Activated T-helper 2 cell treated with anti-CD3 and anti-CD28 coated beads, Interferon-gamma antibody, Interleukin-2, Interleukin-4, amounts not matched to agents 10 μg/mL and 5 μg/mL and 100 μg/mL, durations not matched to agents 14 hours and 24 hours and 36 hours (primary cell): ENCODE measurements around the gene SLIT3. TPM values are rescaled to one million over a fixed set of nuclear protein-coding genes. Genes with fewer than 3 reads are reported as not detected.
"Not testable (repeated sequence)": the region's sequence is repeated elsewhere in the genome, so short reads cannot be mapped to it uniquely, and the experiment has no call there.

Experiments used
- DNase-seq: peaks from one replicate; pipeline ENCODE4 v3.0.0; 2021; ENCODE audit warnings: low spot score
- H3K27ac Mint-ChIP-seq: one replicate; pipeline ENCODE4 v1.8.0; 2021; ENCODE audit warnings: mixed read lengths
- H3K27me3 Mint-ChIP-seq: one replicate; pipeline ENCODE4 v1.8.0; 2021; ENCODE audit warnings: low read depth, mixed read lengths
- H3K36me3 Mint-ChIP-seq: one replicate; pipeline ENCODE4 v1.8.0; 2021; ENCODE audit warnings: low read depth, mixed read lengths
- H3K4me1 Mint-ChIP-seq: one replicate; pipeline ENCODE4 v1.8.0; 2021; ENCODE audit warnings: low read depth, mixed read lengths
- H3K4me3 Mint-ChIP-seq: one replicate; pipeline ENCODE4 v1.8.0; 2021; ENCODE audit warnings: low read depth, mild to moderate bottlenecking, moderate library complexity, mixed read lengths
- H3K9me3 Mint-ChIP-seq: one replicate; pipeline ENCODE4 v1.8.0; 2021; ENCODE audit warnings: mixed read lengths
- intact Hi-C: fragments of 100-400 bp; cut with micrococcal nuclease; formaldehyde crosslinking; loops from one replicate; pipeline ENCODE4 v1.15.1; 2023
- total RNA-seq: library from RNA; stranded (reverse); gene quantifications from 2 replicates; pipeline ENCODE4 v1.2.3, GENCODE V29; 2022

Gene SLIT3
- total RNA-seq, 1 donor from 2014 or later, result 9.5 TPM

DNA sequence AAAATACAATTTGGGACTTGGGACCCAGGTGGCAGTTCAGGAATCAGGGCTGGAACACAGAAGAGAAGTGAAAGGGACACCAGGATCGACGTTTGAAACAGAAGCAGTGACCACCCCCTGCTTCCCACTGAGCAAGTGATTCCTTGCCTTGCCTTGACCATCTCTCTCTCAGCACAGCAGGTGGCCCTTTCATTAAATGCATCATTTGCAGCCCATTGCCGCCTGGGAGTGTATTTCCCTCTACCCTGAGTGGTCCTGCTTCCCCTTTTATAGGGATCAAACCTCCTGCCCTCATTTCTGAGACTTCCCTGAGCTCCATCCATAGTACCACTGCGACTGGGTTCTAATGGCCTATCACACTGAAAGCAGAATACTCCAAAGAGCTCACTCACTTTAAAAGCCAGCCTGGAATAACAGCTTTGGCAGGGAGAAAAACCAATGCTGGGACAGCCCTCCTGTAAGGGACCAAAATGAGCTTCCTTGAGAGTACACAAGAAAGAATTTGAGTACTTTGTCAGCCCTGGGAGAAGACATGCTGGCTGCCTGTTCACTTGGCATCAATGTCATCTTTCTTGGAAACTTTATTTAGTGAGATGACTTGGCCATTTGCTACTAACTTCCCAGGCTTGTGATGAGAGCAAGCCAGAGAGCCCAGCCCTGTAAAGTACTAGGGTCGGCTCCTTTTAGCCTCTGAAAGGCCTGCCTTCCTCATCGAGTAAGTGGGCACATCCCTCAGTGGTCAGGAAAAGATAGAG, 149.7 kb downstream of the SLIT3 start:
- Mint-ChIP-seq H3K36me3 (no peaks in the 10 kb centered on the region), H3K4me1 (no peaks in the 10 kb centered on the region), H3K9me3 (no peaks in the 10 kb centered on the region), H3K27me3 (no peaks in the 10 kb centered on the region), H3K4me3 (no peak overlapping the region), H3K27ac (no peak overlapping the region)
- no peak for DNase-seq
- intact Hi-C loops, result no loop called here

DNA sequence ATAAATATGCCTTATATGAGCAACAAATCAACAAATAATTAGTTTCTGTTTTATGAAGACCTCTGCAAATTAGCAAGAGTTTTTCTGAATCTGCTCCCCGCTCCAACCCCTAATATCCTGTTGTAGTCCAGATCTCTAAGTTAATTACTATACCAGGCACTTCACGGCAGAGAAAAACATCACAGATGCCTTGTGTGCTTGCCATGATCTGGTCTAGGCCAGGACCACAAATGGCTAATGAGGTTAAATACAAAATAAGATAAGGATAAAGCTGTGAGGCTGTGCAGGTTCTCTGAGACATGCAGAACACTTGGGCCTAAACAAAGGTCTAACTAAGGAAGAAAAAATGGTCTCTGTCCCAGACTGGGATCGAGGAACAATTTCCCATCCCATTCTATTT, 150.8 kb downstream of the SLIT3 start:
- no peaks in the 10 kb centered on the region for H3K4me1 Mint-ChIP-seq
- H3K27me3 Mint-ChIP-seq, result no peaks in the 10 kb centered on the region
- no peak for DNase-seq
- no peaks in the 10 kb centered on the region for H3K9me3 Mint-ChIP-seq
- H3K27ac Mint-ChIP-seq, result no peak overlapping the region
- intact Hi-C loops, result no loop called here
- H3K4me3 Mint-ChIP-seq, result no peak overlapping the region
- H3K36me3 Mint-ChIP-seq, result no peaks in the 10 kb centered on the region

DNA sequence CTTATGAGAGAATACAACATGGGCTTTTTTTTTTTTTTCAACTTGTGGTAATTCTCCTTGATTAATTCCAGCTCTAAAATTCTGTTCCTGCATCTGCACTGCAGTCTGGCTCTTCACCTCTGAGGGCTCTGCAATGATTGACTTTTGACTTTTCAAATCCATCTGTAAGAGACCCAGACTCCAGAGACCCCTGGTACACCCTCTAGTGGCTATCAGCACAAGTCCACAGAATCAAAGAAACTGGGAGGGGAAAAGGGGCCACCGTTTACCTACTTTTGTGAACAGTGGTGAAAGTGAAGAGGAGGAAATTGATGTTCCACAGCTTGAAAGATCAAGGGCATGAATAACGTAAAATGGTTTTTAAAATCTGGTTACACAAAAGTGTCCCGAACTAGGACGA, 151.6 kb downstream of the SLIT3 start:
- Mint-ChIP-seq H3K27me3 (no peaks in the 10 kb centered on the region), H3K4me3 (no peak overlapping the region), H3K27ac (no peak overlapping the region), H3K9me3 (no peaks in the 10 kb centered on the region), H3K36me3 (no peaks in the 10 kb centered on the region), H3K4me1 (no peaks in the 10 kb centered on the region)
- DNase-seq, result no peak
- intact Hi-C loops, result no loop called here

DNA sequence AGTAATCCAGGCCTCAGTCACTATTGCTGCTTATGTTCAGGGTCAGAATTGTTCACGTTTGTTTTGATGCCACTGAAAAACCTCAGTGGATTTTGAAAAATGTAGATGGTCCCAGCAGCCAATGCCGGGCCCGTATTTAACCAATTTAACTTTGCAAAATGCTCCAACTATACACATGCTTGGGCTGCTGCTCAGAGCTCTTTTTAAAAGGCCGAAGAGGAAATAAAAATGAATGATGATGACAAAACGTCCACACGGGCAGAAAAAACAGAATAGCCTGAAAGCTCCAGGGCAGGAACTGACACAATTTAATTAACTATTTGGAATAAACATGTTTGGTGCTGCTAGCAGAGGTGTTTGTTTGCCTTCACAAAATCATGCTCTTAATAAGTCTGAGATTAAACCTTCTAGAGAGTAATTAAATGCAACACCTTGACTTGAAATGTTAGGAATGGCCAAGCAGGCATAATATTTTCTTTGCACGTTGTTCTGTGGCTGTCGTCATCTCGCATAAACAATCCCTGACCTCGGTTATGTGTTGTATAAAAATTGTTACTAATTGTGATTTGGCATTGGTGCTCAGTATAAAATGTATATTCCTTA, 152.7 kb downstream of the SLIT3 start:
- Mint-ChIP-seq H3K27ac (no peak overlapping the region), H3K4me1 (no peaks in the 10 kb centered on the region), H3K9me3 (no peaks in the 10 kb centered on the region), H3K36me3 (no peaks in the 10 kb centered on the region), H3K27me3 (no peaks in the 10 kb centered on the region), H3K4me3 (no peak overlapping the region)
- intact Hi-C loops, result no loop called here
- DNase-seq, result no peak

- Mint-ChIP-seq H3K27ac (no peak overlapping the region), H3K4me3 (no peak overlapping the region), H3K4me1 (no peaks in the 10 kb centered on the region), H3K27me3 (no peaks in the 10 kb centered on the region), H3K9me3 (no peaks in the 10 kb centered on the region), H3K36me3 (no peaks in the 10 kb centered on the region)
- DNase-seq, result no peak
- intact Hi-C loops, result no loop called here
These were observed 153.4 kb downstream of the SLIT3 start for GRCh38 chr5:169147534-169147933.

DNA sequence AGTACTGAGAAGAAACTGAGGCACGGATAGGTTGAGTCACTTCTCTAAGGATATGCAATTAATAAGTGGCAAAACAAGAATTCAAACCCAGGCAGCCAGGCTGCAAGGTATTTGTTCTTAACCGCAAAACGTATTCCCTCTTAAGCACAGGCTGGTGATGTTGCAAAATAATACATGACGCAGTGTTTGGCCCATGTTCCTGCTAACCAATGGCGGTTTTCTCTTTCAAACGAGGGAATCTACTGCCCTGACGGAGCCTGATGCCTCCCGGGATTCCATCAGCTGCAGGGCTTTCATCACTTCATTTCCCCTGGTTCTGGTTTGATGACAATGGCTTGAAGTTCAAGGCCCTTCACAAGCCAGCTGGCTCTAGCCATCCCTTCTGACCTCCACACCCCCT, 154.8 kb downstream of the SLIT3 start:
- H3K27me3 Mint-ChIP-seq, result no peaks in the 10 kb centered on the region
- DNase-seq, result no peak

DNA sequence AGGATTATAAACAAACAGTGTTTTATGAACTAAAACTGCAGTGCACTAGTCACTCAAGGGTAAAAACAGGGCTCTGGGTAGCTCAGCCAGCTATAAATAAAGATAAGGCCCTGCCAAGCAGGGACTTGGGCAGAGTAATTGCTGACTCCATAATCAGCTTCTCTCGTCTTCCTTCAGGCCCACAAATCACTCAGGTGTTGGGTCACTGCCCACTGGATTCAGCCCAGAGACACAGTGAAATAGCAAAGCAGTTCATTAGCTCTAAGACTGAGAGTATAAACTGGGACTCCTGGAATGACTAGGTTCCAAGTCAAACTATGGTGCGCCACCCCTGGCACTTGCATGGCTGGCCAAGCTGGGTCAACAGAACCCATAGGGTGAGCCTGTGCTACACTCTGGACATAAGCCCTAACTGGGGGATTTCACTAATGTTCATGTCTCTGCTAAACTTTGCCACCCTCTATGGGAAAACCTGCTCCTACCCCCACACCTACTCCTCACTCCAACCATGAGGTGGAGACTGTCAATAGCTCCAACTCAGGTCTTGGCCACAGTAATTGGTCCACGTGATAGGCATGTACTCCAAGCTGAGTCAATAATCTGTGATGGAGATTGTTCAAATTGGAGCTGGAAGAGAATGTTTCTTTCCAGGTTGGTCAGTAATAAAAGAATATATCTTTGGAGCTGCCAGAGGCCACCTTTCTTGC, 158.5 kb downstream of the SLIT3 start:
- Mint-ChIP-seq H3K27ac (no peak overlapping the region), H3K27me3 (no peaks in the 10 kb centered on the region), H3K4me1 (no peaks in the 10 kb centered on the region), H3K9me3 (no peaks in the 10 kb centered on the region), H3K4me3 (no peak overlapping the region), H3K36me3 (no peaks in the 10 kb centered on the region)
- DNase-seq, result no peak
- intact Hi-C loops, result no loop called here

More for the DNA sequence above, 154.8 kb downstream of the SLIT3 start:
- Mint-ChIP-seq H3K4me1 (no peaks in the 10 kb centered on the region), H3K36me3 (no peaks in the 10 kb centered on the region), H3K9me3 (no peaks in the 10 kb centered on the region), H3K27ac (no peak overlapping the region), H3K4me3 (no peak overlapping the region)
- intact Hi-C loops, result no loop called here

- H3K9me3 Mint-ChIP-seq, H3K36me3 Mint-ChIP-seq, H3K4me1 Mint-ChIP-seq, H3K27ac Mint-ChIP-seq, intact Hi-C loops, H3K27me3 Mint-ChIP-seq, H3K4me3 Mint-ChIP-seq, DNase-seq: not testable (repeated sequence)
These were observed 160.7 kb downstream of the SLIT3 start for GRCh38 chr5:169140215-169140614.

- Mint-ChIP-seq H3K36me3 (no peaks in the 10 kb centered on the region), H3K9me3 (no peaks in the 10 kb centered on the region), H3K27me3 (no peaks in the 10 kb centered on the region), H3K4me1 (no peaks in the 10 kb centered on the region), H3K27ac (no peak overlapping the region), H3K4me3 (no peak overlapping the region)
- intact Hi-C loops, result no loop called here
- DNase-seq, result no peak
These were observed 161.4 kb downstream of the SLIT3 start for GRCh38 chr5:169139480-169140050.

GRCh38 chr5:169133531-169133930, 167.4 kb downstream of the SLIT3 start:
- Mint-ChIP-seq H3K27ac (no peak overlapping the region), H3K4me3 (no peak overlapping the region), H3K9me3 (no peaks in the 10 kb centered on the region), H3K4me1 (no peaks in the 10 kb centered on the region), H3K36me3 (no peaks in the 10 kb centered on the region), H3K27me3 (no peaks in the 10 kb centered on the region)
- DNase-seq, result no peak
- intact Hi-C loops, result no loop called here

DNA sequence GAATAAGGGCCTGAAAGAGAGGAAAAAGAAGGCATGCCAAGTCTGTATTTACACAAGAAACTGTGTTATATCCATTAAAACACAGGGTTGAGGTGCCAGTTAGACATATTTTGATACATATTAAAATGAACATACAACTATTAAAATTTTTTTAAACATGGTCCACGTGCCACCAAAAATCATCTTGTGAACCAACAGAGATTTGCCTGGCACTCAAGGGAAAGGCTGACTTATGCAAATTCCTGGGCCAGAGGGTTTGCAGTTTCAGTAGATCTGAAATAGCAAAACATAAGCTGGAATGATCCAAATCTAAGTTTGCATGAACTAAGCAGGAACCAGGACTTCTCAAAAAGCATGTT, 168.7 kb downstream of the SLIT3 start:
- H3K4me1 Mint-ChIP-seq, result no peaks in the 10 kb centered on the region
- H3K36me3 Mint-ChIP-seq, result no peaks in the 10 kb centered on the region
- DNase-seq, result no peak
- H3K4me3 Mint-ChIP-seq, result no peak overlapping the region
- no peaks in the 10 kb centered on the region for H3K9me3 Mint-ChIP-seq
- H3K27me3 Mint-ChIP-seq, result no peaks in the 10 kb centered on the region
- H3K27ac Mint-ChIP-seq, result no peak overlapping the region
- intact Hi-C loops, result no loop called here

DNA sequence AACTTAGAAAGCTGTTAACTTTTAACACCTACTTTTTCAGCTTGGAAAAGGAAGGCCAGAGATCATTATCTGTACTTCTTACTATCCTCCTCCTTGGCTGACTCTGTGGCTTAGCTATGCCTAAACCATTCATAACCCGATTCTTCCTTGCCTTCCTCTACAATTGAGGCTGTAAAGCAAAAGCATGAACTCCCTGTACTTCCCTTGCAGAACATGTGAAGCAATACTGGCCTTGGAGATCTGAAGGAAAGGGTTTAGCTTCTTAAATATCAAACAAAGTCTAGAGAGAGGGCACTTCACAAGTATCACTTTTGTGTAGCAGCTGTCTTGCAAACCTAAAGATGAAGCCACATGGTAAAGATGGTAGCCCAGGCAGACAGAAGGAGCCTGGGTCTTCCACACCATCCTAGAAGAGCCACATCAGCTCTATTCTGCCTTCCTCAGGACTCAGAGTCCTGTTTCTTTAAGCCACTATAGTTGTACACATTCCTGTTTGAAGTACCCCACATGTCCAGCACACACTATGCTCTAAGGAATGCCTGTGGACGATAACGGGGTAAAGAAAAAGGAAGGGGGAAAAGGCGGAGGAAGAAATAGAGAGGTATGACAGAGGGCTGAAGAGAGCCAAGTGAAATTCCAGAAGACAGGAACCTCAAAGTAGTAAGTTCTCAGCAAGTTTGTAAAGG, 169.2 kb downstream of the SLIT3 start:
- Mint-ChIP-seq H3K27ac (no peak overlapping the region), H3K4me3 (no peak overlapping the region), H3K27me3 (no peaks in the 10 kb centered on the region), H3K4me1 (no peaks in the 10 kb centered on the region), H3K36me3 (no peaks in the 10 kb centered on the region), H3K9me3 (no peaks in the 10 kb centered on the region)
- no peak for DNase-seq
- intact Hi-C loops, result no loop called here

- Mint-ChIP-seq H3K27me3 (no peaks in the 10 kb centered on the region), H3K4me3 (no peak overlapping the region), H3K36me3 (no peaks in the 10 kb centered on the region), H3K9me3 (no peaks in the 10 kb centered on the region), H3K4me1 (no peaks in the 10 kb centered on the region), H3K27ac (no peak overlapping the region)
- DNase-seq, result no peak
- intact Hi-C loops, result no loop called here
These were observed 172.3 kb downstream of the SLIT3 start for GRCh38 chr5:169128679-169129078.
